Astrocyte of the hippocampus (primary cell): ENCODE results near the gene SLC9A9.

Experiments
- DNase-seq: peaks from one replicate; pipeline ENCODE4 v3.0.0; 2011; ENCODE audit warnings: low read depth, low spot score

The SLC9A9 gene

GRCh38 chr3:143361589-143361988 is 486.7 kb downstream of the SLC9A9 start:
- no peak for DNase-seq

- no peak for DNase-seq
These were observed 488.0 kb downstream of the SLC9A9 start for GRCh38 chr3:143360244-143360643.

GRCh38 chr3:143358793-143359491 is 489.3 kb downstream of the SLC9A9 start:
- DNase-seq: no peak

- no peak for DNase-seq
These were observed 490.0 kb downstream of the SLC9A9 start for GRCh38 chr3:143358155-143358792.

- DNase-seq: no peak
These were observed 490.6 kb downstream of the SLC9A9 start for GRCh38 chr3:143357700-143358099.

GRCh38 chr3:143356839-143357238 is 491.4 kb downstream of the SLC9A9 start:
- DNase-seq: no peak

- DNase-seq: no peak
These were observed 493.9 kb downstream of the SLC9A9 start for GRCh38 chr3:143354342-143354741.

GRCh38 chr3:143352850-143353550 is 495.3 kb downstream of the SLC9A9 start:
- no peak for DNase-seq

- DNase-seq: no peak
These were observed 496.2 kb downstream of the SLC9A9 start for GRCh38 chr3:143351895-143352608.

GRCh38 chr3:143351354-143351753 is 496.9 kb downstream of the SLC9A9 start:
- no peak for DNase-seq

GRCh38 chr3:143349455-143349854 is 498.8 kb downstream of the SLC9A9 start:
- DNase-seq: no peak

- DNase-seq: no peak
These were observed 499.6 kb downstream of the SLC9A9 start for GRCh38 chr3:143348486-143349327.

- DNase-seq: no peak
These were observed 503.6 kb downstream of the SLC9A9 start for GRCh38 chr3:143344516-143345165.

GRCh38 chr3:143343944-143344343 is 504.3 kb downstream of the SLC9A9 start:
- no peak for DNase-seq

GRCh38 chr3:143343031-143343430 is 505.2 kb downstream of the SLC9A9 start:
- DNase-seq: no peak

- no peak for DNase-seq
These were observed 508.8 kb downstream of the SLC9A9 start for GRCh38 chr3:143339451-143339850.

- no peak for DNase-seq
These were observed 510.9 kb downstream of the SLC9A9 start for GRCh38 chr3:143337387-143337786.

GRCh38 chr3:143334231-143334630 is 514.0 kb downstream of the SLC9A9 start:
- no peak for DNase-seq

GRCh38 chr3:143333367-143333766 is 514.9 kb downstream of the SLC9A9 start:
- DNase-seq: no peak

- DNase-seq: peak; percentile 48
These were observed 516.2 kb downstream of the SLC9A9 start for GRCh38 chr3:143332026-143332425.

GRCh38 chr3:143331350-143331749 is 516.9 kb downstream of the SLC9A9 start:
- peak; percentile 52 for DNase-seq
